Gastrocnemius medialis (tissue), 4 donors: Measurements from ENCODE around the gene RHEB.

Experiments used
- POLR2A ChIP-seq, 2 donors: fragments of 450-650 bp; IDR thresholded peaks; one replicate each; pipeline ENCODE4 v1.6.1; 2017; ENCODE audit warnings: antibody characterized with exemption in 2 of 2, mild to moderate bottlenecking in 2 of 2, moderate library complexity in 2 of 2
- TF ChIP-seq, protein P1 (sequence below), 5 experiments: fragments of 450-650 bp in 3 of 5; fragments of 200-600 bp in 2 of 5; sonication (generic) in 2 of 5; IDR thresholded peaks in 4 of 5; conservative IDR thresholded peaks in 1 of 5; 1 replicate in 4 of 5; 2 replicates in 1 of 5; pipeline ENCODE4 v1.5.1; 2016 to 2019; ENCODE audit warnings: antibody characterized with exemption in 5 of 5, mild to moderate bottlenecking in 3 of 5, moderate library complexity in 3 of 5

DNA sequence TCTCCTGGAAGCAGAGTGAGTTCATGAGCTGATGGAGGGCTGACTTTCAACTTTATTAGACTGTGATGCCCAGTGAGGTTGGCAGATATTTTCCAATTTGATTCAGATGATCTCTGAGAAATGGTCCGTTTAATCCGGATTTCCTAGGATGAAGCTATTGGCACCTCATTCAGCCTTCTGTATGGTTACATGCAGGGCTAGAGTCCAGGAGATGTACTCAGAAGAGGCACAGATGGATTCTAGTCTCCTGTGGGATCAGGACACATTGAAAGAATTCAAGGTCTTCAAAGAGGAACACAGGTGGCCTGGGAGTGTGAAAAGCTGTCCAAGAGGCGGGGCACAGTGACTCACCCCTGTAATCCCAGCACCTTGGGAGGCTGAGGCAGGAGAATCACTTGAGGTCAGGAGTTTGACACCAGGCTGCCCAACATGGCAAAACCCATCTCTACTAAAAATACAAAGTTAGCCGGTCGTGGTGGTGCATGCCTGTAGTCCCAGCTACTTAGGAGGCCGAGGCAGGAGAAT lies 23.0 kb upstream of the RHEB start:
- no peak for TF ChIP-seq POLR2A (IDR thresholded peaks at IDR 0.05)
- TF ChIP-seq, protein P1, sequence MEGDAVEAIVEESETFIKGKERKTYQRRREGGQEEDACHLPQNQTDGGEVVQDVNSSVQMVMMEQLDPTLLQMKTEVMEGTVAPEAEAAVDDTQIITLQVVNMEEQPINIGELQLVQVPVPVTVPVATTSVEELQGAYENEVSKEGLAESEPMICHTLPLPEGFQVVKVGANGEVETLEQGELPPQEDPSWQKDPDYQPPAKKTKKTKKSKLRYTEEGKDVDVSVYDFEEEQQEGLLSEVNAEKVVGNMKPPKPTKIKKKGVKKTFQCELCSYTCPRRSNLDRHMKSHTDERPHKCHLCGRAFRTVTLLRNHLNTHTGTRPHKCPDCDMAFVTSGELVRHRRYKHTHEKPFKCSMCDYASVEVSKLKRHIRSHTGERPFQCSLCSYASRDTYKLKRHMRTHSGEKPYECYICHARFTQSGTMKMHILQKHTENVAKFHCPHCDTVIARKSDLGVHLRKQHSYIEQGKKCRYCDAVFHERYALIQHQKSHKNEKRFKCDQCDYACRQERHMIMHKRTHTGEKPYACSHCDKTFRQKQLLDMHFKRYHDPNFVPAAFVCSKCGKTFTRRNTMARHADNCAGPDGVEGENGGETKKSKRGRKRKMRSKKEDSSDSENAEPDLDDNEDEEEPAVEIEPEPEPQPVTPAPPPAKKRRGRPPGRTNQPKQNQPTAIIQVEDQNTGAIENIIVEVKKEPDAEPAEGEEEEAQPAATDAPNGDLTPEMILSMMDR (IDR thresholded peaks at IDR 0.05 in 4 of 5, conservative IDR thresholded peaks at IDR 0.05 in 1 of 5), result no peak
